Measurements from ENCODE around the gene GLE1. TPM values are rescaled to one million over a fixed set of nuclear protein-coding genes. Genes with fewer than 3 reads are reported as not detected.
"Not testable (repeated sequence)": the region's sequence is repeated elsewhere in the genome, so short reads cannot be mapped to it uniquely, and the experiment has no call there.

Gene GLE1
- total RNA-seq, 2 experiments from 2014 or later, result 46.3 to 46.9 TPM

GRCh38 chr9:128575469-128575868, 71.0 kb downstream of the GLE1 start:
- POLR2A ChIA-PET, result interaction anchor here (1.3 kb wide), 1 partner anchor 23 kb away, joined by 4 read pairs; the partner anchor contains the start of gene SPTAN1

GRCh38 chr9:128575916-128576315, 71.4 kb downstream of the GLE1 start:
- ChIA-PET CTCF (interaction anchor here (1.5 kb wide), 1 partner anchor 23 kb away, joined by 4 read pairs; the partner anchor contains the start of gene SPTAN1), POLR2A (no interaction called here)

More at GRCh38 chr9:128575469-128575868, 71.0 kb downstream of the GLE1 start:
- CTCF ChIA-PET, result interaction anchor here (1.5 kb wide), 1 partner anchor 23 kb away, joined by 4 read pairs; the partner anchor contains the start of gene SPTAN1

- ChIA-PET CTCF (no interaction called here), POLR2A (no interaction called here)
Measured at GRCh38 chr9:128577206-128577605, 72.7 kb downstream of the GLE1 start.

GRCh38 chr9:128579194-128579593, 74.7 kb downstream of the GLE1 start:
- ChIA-PET CTCF (no interaction called here), POLR2A (interaction anchor here (0.5 kb wide), 1 partner anchor 235 kb away, joined by 3 read pairs; no protein-coding TSS in a partner anchor)

- ChIA-PET POLR2A (interaction anchor here (0.6 kb wide), 1 partner anchor 20 kb away, joined by 3 read pairs; no protein-coding TSS in a partner anchor), CTCF (interaction anchor here (1.2 kb wide), 1 partner anchor 342 kb away, joined by 3 read pairs; no protein-coding TSS in a partner anchor)
Measured at GRCh38 chr9:128580731-128581130, 76.2 kb downstream of the GLE1 start.

- CTCF ChIA-PET, result interaction anchor here (0.6 kb wide), 1 partner anchor 245 kb away, joined by 3 read pairs; no protein-coding TSS in a partner anchor
- POLR2A ChIA-PET, result not testable (repeated sequence)
Measured at GRCh38 chr9:128585155-128585554, 80.6 kb downstream of the GLE1 start.

GRCh38 chr9:128586934-128587333, 82.4 kb downstream of the GLE1 start:
- POLR2A ChIA-PET, result interaction anchor here (1.0 kb wide), 1 partner anchor 34 kb away, joined by 3 read pairs; no protein-coding TSS in a partner anchor
- CTCF ChIA-PET, result not testable (repeated sequence)

- CTCF ChIA-PET, result no interaction called here
- POLR2A ChIA-PET, result interaction anchor here (1.0 kb wide), 1 partner anchor 34 kb away, joined by 3 read pairs; no protein-coding TSS in a partner anchor
Measured at GRCh38 chr9:128587453-128587852, 82.9 kb downstream of the GLE1 start.

GRCh38 chr9:128588581-128589233, 84.2 kb downstream of the GLE1 start:
- POLR2A ChIA-PET, result no interaction called here
- CTCF ChIA-PET, result interaction anchor here (0.7 kb wide), 1 partner anchor 336 kb away, joined by 3 read pairs; no protein-coding TSS in a partner anchor

Other genes with a start within 250 kb of the GLE1 start
- gene GOLGA2, start 228.7 kb upstream of the GLE1 start, total RNA-seq, result 10 to 100 TPM; 34.0 to 35.2 TPM
- gene SWI5, start 228.4 kb upstream of the GLE1 start, total RNA-seq, result 10 to 100 TPM; 18.1 to 19.5 TPM
- gene TRUB2, start 182.3 kb upstream of the GLE1 start, total RNA-seq, result 10 to 100 TPM; 45.2 to 47.8 TPM
- gene COQ4, start 181.9 kb upstream of the GLE1 start, total RNA-seq, result 10 to 100 TPM; 47.5 to 52.3 TPM
- gene SLC27A4, start 164.2 kb upstream of the GLE1 start, total RNA-seq, result 10 to 100 TPM; 37.5 to 39.8 TPM
- 10 to 100 TPM; 87.5 to 93.8 TPM for gene URM1, start 133.3 kb upstream of the GLE1 start, total RNA-seq
- 1 to 10 TPM; 2.2 to 2.3 TPM for gene CERCAM, start 83.9 kb upstream of the GLE1 start, total RNA-seq
- 10 to 100 TPM; 72.4 to 73.4 TPM for gene ODF2, start 48.7 kb upstream of the GLE1 start, total RNA-seq
- 100 to 1,000 TPM; 162 to 166 TPM for gene SPTAN1, start 47.9 kb downstream of the GLE1 start, total RNA-seq
- 10 to 100 TPM; 56.9 to 59.7 TPM for gene DYNC2I2, start 152.1 kb downstream of the GLE1 start, total RNA-seq
- gene SET, start 184.5 kb downstream of the GLE1 start, total RNA-seq, result 100 to 1,000 TPM; 920 to 929 TPM
- gene PKN3, start 197.8 kb downstream of the GLE1 start, total RNA-seq, result 10 to 100 TPM in 1 of 2 experiments, 1 to 10 TPM in 1; 8.4 to 10.2 TPM
- gene ZDHHC12, start 219.4 kb downstream of the GLE1 start, total RNA-seq, result 10 to 100 TPM; 65.5 to 66.0 TPM

Data from activated CD8-positive, alpha-beta memory T cell treated with anti-CD3 and anti-CD28 coated beads for 36 hours (primary cell).